Thyroid gland (tissue), 4 donors: ENCODE data around the gene PSMD8. TPM values are rescaled to one million over a fixed set of nuclear protein-coding genes. Genes with fewer than 3 reads are reported as not detected.
"Not testable (repeated sequence)": the region's sequence is repeated elsewhere in the genome, so short reads cannot be mapped to it uniquely, and the experiment has no call there.

ENCODE experiments used
- DNase-seq, 2 donors: peaks; one replicate each; pipeline ENCODE4 v3.0.0-alpha.2; 2019
- H3K27ac ChIP-seq, 3 donors: fragments of 200-600 bp; sonication (generic); 1 replicate in 2 of 3; 2 replicates in 1 of 3; pipeline ENCODE4 v1.5.1; 2016 to 2019; ENCODE audit warnings: mild to moderate bottlenecking in 1 of 3, moderate library complexity in 1 of 3
- H3K27me3 ChIP-seq: fragments of 200-600 bp; sonication (generic); one replicate; pipeline ENCODE4 v1.5.1; 2019
- H3K36me3 ChIP-seq, 2 donors: fragments of 200-600 bp; sonication (generic); one replicate each; pipeline ENCODE4 v1.5.1; 2016 to 2019
- H3K4me1 ChIP-seq, 2 donors: fragments of 200-600 bp; sonication (generic); one replicate each; pipeline ENCODE4 v1.5.1; 2017 to 2019
- H3K4me3 ChIP-seq, 3 donors: fragments of 200-600 bp; sonication (generic); replicated peaks in 1 of 3; 1 replicate in 2 of 3; 2 replicates in 1 of 3; pipeline ENCODE4 v1.5.1; 2016; ENCODE audit warnings: mild to moderate bottlenecking in 1 of 3
- H3K9me3 ChIP-seq: fragments of 200-600 bp; sonication (generic); one replicate; pipeline ENCODE4 v1.5.1; 2017
- POLR2A ChIP-seq, 2 donors: fragments of 450-650 bp; IDR thresholded peaks; one replicate each; pipeline ENCODE4 v1.6.1; 2017; ENCODE audit warnings: antibody characterized with exemption in 2 of 2, mild to moderate bottlenecking in 2 of 2, moderate library complexity in 1 of 2
- WGBS, 2 donors: methylation state at CpG; one replicate each; pipeline ENCODE4 v1.1.5; 2017; 5-methylcytosine and 5-hydroxymethylcytosine counted together
- intact Hi-C: fragments of 100-400 bp; cut with DNase I; formaldehyde crosslinking; loops from one replicate; pipeline ENCODE4 v1.15.1; 2023
- total RNA-seq, 4 donors: library from RNA; depleted of rRNA; stranded (reverse); fragments of >200 nt; gene quantifications; one replicate each; pipeline ENCODE4 v1.2.3, GENCODE V29; 2016
- TF ChIP-seq, protein P1 (sequence below), 6 experiments: fragments of 200-600 bp in 3 of 6; fragments of 450-650 bp in 3 of 6; sonication (generic) in 3 of 6; IDR thresholded peaks; one replicate each; pipeline ENCODE4 v1.5.1; 2016 to 2019; ENCODE audit warnings: antibody characterized with exemption in 6 of 6, mild to moderate bottlenecking in 2 of 6, inconsistent platforms in 1 of 6, moderate library complexity in 1 of 6

PSMD8 gene
- total RNA-seq, 4 donors from 2014 or later: 150 to 270 (median 243) TPM

DNA sequence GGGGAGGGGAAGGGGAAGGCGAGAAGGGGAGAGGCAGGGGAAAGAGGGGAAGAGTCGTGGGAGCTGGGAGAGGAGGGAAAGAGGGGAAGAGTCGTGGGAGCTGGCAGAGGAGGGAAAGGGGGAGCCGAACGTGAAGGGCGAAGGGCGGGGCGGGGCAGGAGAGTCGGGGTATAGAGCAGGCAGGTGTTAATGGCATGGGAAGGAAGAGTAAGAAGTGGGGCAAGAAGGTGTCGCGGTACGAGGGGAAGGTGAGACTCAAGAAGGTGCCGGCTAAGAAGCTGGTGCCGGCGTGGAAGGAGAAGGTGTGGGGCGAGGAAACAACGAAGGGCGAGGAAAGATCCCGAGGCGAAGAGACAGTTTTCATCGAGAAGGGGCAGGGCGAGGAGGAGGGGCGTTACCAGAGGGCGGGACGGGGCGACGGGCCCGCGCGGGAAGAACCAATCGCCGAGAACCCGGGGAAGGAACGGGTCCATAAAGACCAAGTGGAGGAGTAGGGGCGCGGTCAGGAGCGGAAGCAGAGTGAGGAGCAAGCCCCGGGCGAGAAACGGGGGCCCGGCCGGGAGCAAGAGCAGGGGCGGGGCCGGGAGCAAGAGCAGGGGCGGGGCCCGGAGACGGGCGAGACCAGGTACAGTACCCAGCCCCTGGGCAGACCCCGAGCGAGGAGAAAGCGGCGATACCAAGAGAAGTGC is 38.3 kb upstream of the PSMD8 start:
- H3K27ac ChIP-seq: peak overlapping the region; percentile 91 to 94 (median 94)
- TF ChIP-seq, protein P1, sequence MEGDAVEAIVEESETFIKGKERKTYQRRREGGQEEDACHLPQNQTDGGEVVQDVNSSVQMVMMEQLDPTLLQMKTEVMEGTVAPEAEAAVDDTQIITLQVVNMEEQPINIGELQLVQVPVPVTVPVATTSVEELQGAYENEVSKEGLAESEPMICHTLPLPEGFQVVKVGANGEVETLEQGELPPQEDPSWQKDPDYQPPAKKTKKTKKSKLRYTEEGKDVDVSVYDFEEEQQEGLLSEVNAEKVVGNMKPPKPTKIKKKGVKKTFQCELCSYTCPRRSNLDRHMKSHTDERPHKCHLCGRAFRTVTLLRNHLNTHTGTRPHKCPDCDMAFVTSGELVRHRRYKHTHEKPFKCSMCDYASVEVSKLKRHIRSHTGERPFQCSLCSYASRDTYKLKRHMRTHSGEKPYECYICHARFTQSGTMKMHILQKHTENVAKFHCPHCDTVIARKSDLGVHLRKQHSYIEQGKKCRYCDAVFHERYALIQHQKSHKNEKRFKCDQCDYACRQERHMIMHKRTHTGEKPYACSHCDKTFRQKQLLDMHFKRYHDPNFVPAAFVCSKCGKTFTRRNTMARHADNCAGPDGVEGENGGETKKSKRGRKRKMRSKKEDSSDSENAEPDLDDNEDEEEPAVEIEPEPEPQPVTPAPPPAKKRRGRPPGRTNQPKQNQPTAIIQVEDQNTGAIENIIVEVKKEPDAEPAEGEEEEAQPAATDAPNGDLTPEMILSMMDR (IDR thresholded peaks at IDR 0.05): no peak
- TF ChIP-seq POLR2A (IDR thresholded peaks at IDR 0.05): peak in 1 of 2 donors; percentile 70
- peaks cover 9 to 15% of the 10 kb centered on the region in 2 donors for H3K4me1 ChIP-seq
- no peaks in the 10 kb centered on the region for H3K36me3 ChIP-seq
- H3K4me3 ChIP-seq: peak overlapping the region; percentile 6 to 90 (median 78)
- H3K9me3 ChIP-seq: no peaks in the 10 kb centered on the region
- no peaks in the 10 kb centered on the region for H3K27me3 ChIP-seq
- 1 to 2% methylated on average over 52 of the region's 52 CpGs for WGBS, 2 donors
- intact Hi-C loops: loop anchor here (2.0 to 5.0 kb wide), 2 partner anchors 36 to 91 kb away; partner anchors contain the start of gene PSMD8
- peak; percentile 96 for DNase-seq

DNA sequence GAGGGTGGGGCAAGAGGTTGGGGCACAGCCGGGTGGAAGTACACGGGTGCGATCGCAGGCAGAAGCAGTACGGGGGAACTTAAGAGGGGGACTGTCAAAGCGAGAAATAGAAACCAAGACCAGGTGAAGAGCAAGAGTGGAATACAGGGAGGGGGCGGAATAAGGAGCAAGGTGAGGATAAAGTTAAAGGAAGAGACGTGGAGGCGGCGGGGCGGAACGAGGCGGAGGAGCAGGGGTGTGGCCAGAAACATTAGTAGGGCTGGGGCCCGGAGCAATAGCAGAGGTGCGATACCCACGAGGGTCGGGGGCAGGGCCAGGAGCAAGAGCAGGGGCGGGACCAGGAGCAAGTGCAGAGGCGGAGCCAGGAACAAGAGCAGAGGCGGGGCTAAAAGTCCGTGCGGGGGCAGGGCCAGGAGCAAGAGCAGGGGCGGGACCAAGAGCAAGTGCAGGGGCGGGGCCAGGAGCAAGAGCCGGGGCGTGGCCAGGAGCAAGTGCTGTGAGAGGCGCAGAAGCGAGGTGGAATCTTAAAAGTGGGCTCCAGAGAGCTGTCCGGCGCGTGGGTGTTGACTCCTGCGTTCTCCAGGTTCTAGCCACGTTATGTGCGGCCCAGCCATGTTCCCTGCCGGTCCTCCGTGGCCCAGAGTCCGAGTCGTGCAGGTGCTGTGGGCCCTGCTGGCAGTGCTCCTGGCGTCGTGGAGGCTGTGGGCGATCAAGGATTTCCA is 37.6 kb upstream of the PSMD8 start:
- intact Hi-C loops: loop anchor here (5.0 kb wide), 1 partner anchor 36 kb away; the partner anchor contains the start of gene PSMD8
- DNase-seq: peak; percentile 96 to 97

DNA sequence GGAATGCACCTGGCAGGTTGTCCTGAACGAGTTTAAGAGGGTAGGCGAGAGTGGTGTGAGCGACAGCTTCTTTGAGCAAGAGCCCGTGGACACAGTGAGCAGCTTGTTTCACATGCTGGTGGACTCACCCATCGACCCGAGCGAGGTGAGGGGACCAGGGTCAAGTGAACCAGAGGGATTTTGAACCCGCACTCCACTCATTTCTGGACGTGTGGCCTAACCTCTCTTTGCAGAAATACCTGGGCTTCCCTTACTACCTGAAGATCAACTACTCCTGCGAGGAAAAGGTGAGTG is 37.1 kb upstream of the PSMD8 start:
- WGBS, 2 donors: 30 to 45% methylated on average over 10 of the region's 10 CpGs
- Histone ChIP-seq H3K36me3 (no peaks in the 10 kb centered on the region), H3K9me3 (no peaks in the 10 kb centered on the region), H3K27ac (peak overlapping the region; percentile 31 to 94 (median 91)), H3K4me1 (peaks cover 9 to 15% of the 10 kb centered on the region in 2 donors), H3K4me3 (peak overlapping the region in 2 of 3 donors; percentile 2 to 78), H3K27me3 (no peaks in the 10 kb centered on the region)
- DNase-seq: peak in 1 of 2 donors; percentile 89
- intact Hi-C loops: loop anchor here (5.0 kb wide), 1 partner anchor 35 kb away; the partner anchor contains the start of gene PSMD8
- TF ChIP-seq POLR2A (IDR thresholded peaks at IDR 0.05): no peak
- TF ChIP-seq, protein P1 (IDR thresholded peaks at IDR 0.05): no peak

More for the DNA sequence above, 37.6 kb upstream of the PSMD8 start:
- 2 to 3% methylated on average over 24 to 41 of the region's 41 CpGs for WGBS, 2 donors
- H3K27me3 ChIP-seq: no peaks in the 10 kb centered on the region
- TF ChIP-seq, protein P1 (IDR thresholded peaks at IDR 0.05): no peak
- peak in 1 of 2 donors; percentile 57 for TF ChIP-seq POLR2A (IDR thresholded peaks at IDR 0.05)
- no peaks in the 10 kb centered on the region for H3K9me3 ChIP-seq
- peak overlapping the region; percentile 91 to 94 (median 94) for H3K27ac ChIP-seq
- H3K4me3 ChIP-seq: peak overlapping the region; percentile 6 to 90 (median 78)
- H3K36me3 ChIP-seq: no peaks in the 10 kb centered on the region
- peaks cover 9 to 15% of the 10 kb centered on the region in 2 donors for H3K4me1 ChIP-seq

GRCh38 chr19:38339011-38339410 is 35.4 kb upstream of the PSMD8 start:
- intact Hi-C loops: loop anchor here (5.0 kb wide), 1 partner anchor 33 kb away; the partner anchor contains the start of gene PSMD8
- not testable (repeated sequence) for H3K36me3 ChIP-seq

DNA sequence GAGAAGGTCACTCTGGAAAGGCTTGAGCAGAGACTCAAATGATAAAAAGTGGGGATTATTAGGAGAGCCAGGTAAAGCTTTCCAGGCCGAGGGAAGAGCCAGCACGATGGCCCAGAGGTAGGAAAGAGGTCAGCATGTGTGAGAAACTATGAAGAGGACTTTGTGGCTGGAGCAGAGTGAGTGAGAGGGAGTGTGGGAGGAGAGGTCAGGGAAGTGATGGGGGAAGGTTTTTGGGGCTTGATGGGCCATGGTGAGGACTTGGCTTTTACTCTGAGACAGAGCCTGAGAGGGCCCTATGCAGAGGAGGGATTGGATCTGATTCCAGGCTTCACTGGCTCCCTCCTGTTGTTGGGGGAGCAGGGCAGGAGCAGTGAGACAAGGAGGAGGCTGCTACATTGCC is 33.4 kb upstream of the PSMD8 start:
- Histone ChIP-seq H3K36me3 (no peaks in the 10 kb centered on the region), H3K27me3 (no peaks in the 10 kb centered on the region), H3K4me3 (no peak overlapping the region), H3K4me1 (peaks cover 9 to 15% of the 10 kb centered on the region in 2 donors), H3K27ac (no peak overlapping the region), H3K9me3 (no peaks in the 10 kb centered on the region)
- WGBS, 2 donors: 90% methylated on average over 2 of the region's 2 CpGs
- no peak for TF ChIP-seq POLR2A (IDR thresholded peaks at IDR 0.05)
- TF ChIP-seq, protein P1 (IDR thresholded peaks at IDR 0.05): no peak
- DNase-seq: no peak
- intact Hi-C loops: no loop called here

More at GRCh38 chr19:38339011-38339410, 35.4 kb upstream of the PSMD8 start:
- DNase-seq, H3K27ac ChIP-seq, H3K9me3 ChIP-seq, H3K27me3 ChIP-seq, H3K4me3 ChIP-seq: not testable (repeated sequence)
- 64 to 80% methylated on average over 4 of the region's 4 CpGs for WGBS, 2 donors
- peaks cover 9 to 15% of the 10 kb centered on the region in 2 donors for H3K4me1 ChIP-seq
